Tibial nerve (tissue), 4 donors: ENCODE results near the gene NTM. TPM values are rescaled to one million over a fixed set of nuclear protein-coding genes. Genes with fewer than 3 reads are reported as not detected.
"Not testable (repeated sequence)": the region's sequence is repeated elsewhere in the genome, so short reads cannot be mapped to it uniquely, and the experiment has no call there.

Source experiments
- DNase-seq, 2 donors: peaks; one replicate each; pipeline ENCODE4 v3.0.0-alpha.2; 2019; ENCODE audit warnings: low spot score in 2 of 2
- H3K27ac ChIP-seq, 4 donors: fragments of 200-600 bp; sonication (generic) in 3 of 4; one replicate each; pipeline ENCODE4 v1.5.1; 2017 to 2019; ENCODE audit warnings: mild to moderate bottlenecking in 1 of 4
- H3K27me3 ChIP-seq, 2 donors: fragments of 200-600 bp; sonication (generic) in 1 of 2; one replicate each; pipeline versions ENCODE4 v1.5.1 to v1.6.0; 2017 to 2019
- H3K36me3 ChIP-seq, 3 donors: fragments of 200-600 bp; sonication (generic); one replicate each; pipeline ENCODE4 v1.5.1; 2018 to 2019
- H3K4me1 ChIP-seq, 4 donors: fragments of 200-600 bp; sonication (generic) in 3 of 4; one replicate each; pipeline ENCODE4 v1.5.1; 2017 to 2019
- H3K4me3 ChIP-seq, 4 donors: fragments of 200-600 bp; sonication (generic) in 3 of 4; one replicate each; pipeline ENCODE4 v1.5.1; 2017 to 2019; ENCODE audit warnings: mild to moderate bottlenecking in 1 of 4, moderate library complexity in 1 of 4
- H3K9me3 ChIP-seq, 4 donors: fragments of 200-600 bp; sonication (generic) in 3 of 4; one replicate each; pipeline ENCODE4 v1.5.1; 2017 to 2019
- EP300 ChIP-seq, 2 donors: sonication (generic); formaldehyde crosslinking; IDR thresholded peaks; one replicate each; pipeline ENCODE4 v1.6.1; 2017; ENCODE audit warnings: antibody characterized with exemption in 2 of 2, mild to moderate bottlenecking in 1 of 2
- POLR2A ChIP-seq, 2 donors: fragments of 450-650 bp; IDR thresholded peaks; one replicate each; pipeline ENCODE4 v1.6.1; 2017; ENCODE audit warnings: antibody characterized with exemption in 2 of 2, mild to moderate bottlenecking in 2 of 2, moderate library complexity in 2 of 2
- WGBS, 2 donors: methylation state at CpG; one replicate each; pipeline ENCODE4 v1.1.5; 2018; 5-methylcytosine and 5-hydroxymethylcytosine counted together
- total RNA-seq, 4 donors: library from RNA; depleted of rRNA; stranded (reverse); fragments of >200 nt; gene quantifications; one replicate each; pipeline ENCODE4 v1.1.0, GENCODE V29; 2016
- TF ChIP-seq, protein P1 (sequence below), 5 experiments: fragments of 200-600 bp in 3 of 5; fragments of 450-650 bp in 2 of 5; sonication (generic) in 3 of 5; IDR thresholded peaks; one replicate each; pipeline ENCODE4 v1.5.1; 2016 to 2019; ENCODE audit warnings: antibody characterized with exemption in 5 of 5, mild to moderate bottlenecking in 3 of 5, moderate library complexity in 2 of 5

Gene NTM
- total RNA-seq, 4 donors from 2014 or later: 3.7 to 11.4 (median 10.8) TPM

DNA sequence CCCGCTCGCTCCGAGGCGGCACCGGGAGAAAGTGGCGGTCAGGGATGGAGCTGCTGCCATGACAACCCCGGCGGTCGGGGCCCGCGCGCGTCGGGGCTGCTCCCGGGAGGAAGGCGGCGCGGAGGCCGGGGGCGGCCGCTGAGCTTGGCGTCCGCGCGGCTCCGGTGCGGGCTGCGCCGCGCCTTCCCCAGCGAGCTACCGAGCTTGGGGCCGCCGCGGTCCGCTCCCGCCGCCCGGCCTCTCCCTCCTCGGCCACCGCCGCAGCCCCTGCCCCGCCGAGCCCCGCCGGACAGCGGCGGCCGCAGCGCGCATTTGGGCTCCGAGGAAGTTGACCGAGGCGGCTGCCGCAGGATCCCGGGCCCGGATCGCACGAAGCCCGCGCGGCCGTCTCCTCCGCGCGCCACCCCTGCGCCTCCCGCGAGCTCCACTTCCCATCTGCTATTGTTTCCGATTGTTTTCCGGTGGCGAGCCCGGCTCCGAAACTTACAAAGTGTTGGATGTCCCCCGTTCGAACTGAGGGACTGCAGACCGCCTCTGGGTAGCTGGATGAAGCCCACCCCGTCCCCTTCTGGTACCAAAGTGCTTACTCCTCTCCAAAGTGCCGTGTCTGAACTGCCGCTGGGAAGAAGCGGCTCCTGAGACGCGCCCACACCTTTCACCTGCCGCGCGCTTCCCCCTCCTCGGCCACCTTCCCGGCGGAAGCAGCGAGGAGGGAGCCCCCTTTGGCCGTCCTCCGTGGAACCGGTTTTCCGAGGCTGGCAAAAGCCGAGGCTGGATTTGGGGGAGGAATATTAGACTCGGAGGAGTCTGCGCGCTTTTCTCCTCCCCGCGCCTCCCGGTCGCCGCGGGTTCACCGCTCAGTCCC is 540.3 kb downstream of the NTM start:
- peak overlapping the region; percentile 45 to 63 (median 52) for H3K4me3 ChIP-seq
- DNase-seq: no peak

DNA sequence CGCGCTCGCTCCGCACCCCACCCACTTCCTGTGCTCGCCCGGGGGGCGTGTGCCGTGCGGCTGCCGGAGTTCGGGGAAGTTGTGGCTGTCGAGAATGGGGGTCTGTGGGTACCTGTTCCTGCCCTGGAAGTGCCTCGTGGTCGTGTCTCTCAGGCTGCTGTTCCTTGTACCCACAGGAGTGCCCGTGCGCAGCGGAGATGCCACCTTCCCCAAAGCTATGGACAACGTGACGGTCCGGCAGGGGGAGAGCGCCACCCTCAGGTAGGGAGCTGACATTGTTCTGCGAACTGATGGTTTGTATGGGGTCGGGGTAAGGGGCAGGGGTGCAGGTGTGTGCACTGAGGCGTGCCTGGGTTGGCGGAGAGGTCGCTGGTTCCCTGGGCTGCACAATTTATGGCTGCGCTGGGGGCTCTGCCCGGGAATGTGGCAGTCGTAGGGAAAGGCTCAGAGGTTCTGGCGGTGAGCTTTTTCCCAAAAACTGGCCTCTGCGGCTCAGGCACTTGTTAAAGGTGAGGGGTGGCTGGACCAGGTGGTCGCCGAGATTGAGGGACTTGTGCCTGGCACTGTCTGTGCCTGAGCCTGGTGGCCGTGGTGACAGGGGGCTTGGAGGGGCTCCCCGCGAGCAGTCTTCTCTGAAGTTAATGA is 541.1 kb downstream of the NTM start:
- DNase-seq, H3K9me3 ChIP-seq, H3K36me3 ChIP-seq: not testable (repeated sequence)
- Histone ChIP-seq H3K27ac (peak overlapping the region; percentile 51 to 87 (median 74)), H3K27me3 (peaks cover 0 to 30% of the 10 kb centered on the region in 2 donors), H3K4me3 (peak overlapping the region; percentile 45 to 63 (median 52)), H3K4me1 (peaks cover 0 to 41% (median 0%) of the 10 kb centered on the region in 4 donors)
- TF ChIP-seq, protein P1, sequence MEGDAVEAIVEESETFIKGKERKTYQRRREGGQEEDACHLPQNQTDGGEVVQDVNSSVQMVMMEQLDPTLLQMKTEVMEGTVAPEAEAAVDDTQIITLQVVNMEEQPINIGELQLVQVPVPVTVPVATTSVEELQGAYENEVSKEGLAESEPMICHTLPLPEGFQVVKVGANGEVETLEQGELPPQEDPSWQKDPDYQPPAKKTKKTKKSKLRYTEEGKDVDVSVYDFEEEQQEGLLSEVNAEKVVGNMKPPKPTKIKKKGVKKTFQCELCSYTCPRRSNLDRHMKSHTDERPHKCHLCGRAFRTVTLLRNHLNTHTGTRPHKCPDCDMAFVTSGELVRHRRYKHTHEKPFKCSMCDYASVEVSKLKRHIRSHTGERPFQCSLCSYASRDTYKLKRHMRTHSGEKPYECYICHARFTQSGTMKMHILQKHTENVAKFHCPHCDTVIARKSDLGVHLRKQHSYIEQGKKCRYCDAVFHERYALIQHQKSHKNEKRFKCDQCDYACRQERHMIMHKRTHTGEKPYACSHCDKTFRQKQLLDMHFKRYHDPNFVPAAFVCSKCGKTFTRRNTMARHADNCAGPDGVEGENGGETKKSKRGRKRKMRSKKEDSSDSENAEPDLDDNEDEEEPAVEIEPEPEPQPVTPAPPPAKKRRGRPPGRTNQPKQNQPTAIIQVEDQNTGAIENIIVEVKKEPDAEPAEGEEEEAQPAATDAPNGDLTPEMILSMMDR (IDR thresholded peaks at IDR 0.05): peak in 4 of 5 experiments; percentile 40 to 69 (median 53)
- peak in 1 of 2 donors; percentile 28 for TF ChIP-seq EP300 (IDR thresholded peaks at IDR 0.05)
- WGBS, 2 donors: 14 to 28% methylated on average over 19 to 36 of the region's 36 CpGs

More for the DNA sequence above, 540.3 kb downstream of the NTM start:
- Histone ChIP-seq H3K4me1 (peaks cover 0 to 41% (median 0%) of the 10 kb centered on the region in 4 donors), H3K27ac (peak overlapping the region; percentile 51 to 87 (median 74)), H3K36me3 (no peaks in the 10 kb centered on the region), H3K9me3 (no peaks in the 10 kb centered on the region), H3K27me3 (peaks cover 0 to 30% of the 10 kb centered on the region in 2 donors)
- 1% methylated on average over 35 to 49 of the region's 105 CpGs for WGBS, 2 donors
- no peak for TF ChIP-seq EP300 (IDR thresholded peaks at IDR 0.05)

DNA sequence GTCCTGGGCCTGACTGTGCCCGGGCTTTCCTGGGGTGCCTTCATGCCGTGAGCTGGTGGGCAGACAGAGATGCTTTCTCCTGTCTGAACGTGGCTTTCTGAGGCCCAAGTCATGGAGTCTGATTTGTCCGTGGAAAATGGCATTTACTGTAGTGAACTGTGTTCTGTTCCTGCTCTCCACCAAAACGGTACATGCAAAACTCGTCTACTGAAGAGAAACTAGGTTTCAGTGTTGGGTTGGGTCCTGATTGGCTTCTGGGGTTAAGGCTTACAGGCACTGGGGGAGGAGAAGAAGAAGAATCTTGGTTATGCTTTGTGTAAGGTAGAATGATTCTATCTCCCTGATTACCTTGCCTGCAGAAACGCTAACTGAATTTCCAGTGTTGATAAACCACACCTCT is 541.7 kb downstream of the NTM start:
- WGBS, 2 donors: 46 to 71% methylated on average over 7 of the region's 7 CpGs
- Histone ChIP-seq H3K9me3 (no peaks in the 10 kb centered on the region), H3K4me1 (peaks cover 0 to 38% (median 0%) of the 10 kb centered on the region in 4 donors), H3K27me3 (peaks cover 0 to 30% of the 10 kb centered on the region in 2 donors), H3K4me3 (peak overlapping the region in 1 of 4 donors; percentile 63), H3K36me3 (no peaks in the 10 kb centered on the region), H3K27ac (peak overlapping the region; percentile 48 to 87 (median 58))
- DNase-seq: no peak
- TF ChIP-seq, protein P1 (IDR thresholded peaks at IDR 0.05): no peak
- TF ChIP-seq POLR2A (IDR thresholded peaks at IDR 0.05) (no peak), EP300 (IDR thresholded peaks at IDR 0.05) (no peak)

DNA sequence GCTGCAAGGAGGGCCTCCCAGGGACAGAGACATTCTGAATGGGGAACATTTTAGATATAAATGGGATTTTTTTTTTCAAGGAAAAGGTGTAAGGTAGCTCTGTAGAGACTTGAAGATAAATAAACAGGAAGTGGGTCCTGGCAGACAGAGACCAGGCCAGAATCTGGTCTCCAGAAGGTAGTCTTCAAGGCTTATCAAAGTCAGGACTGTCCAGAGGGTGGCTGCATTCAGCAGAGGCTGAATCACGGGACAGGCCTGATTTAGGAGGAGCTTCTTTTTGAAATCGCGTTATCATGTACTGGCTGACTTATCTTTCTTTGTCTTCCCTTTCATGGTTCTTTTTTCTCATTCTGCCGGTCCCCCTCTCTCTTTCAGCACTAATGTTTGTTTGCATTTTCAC is 542.9 kb downstream of the NTM start:
- Histone ChIP-seq H3K36me3 (peaks cover 0 to under 1% (median 0%) of the 10 kb centered on the region in 3 donors), H3K27ac (peak overlapping the region in 1 of 4 donors; percentile 87), H3K4me1 (peaks cover 0 to 34% (median 0%) of the 10 kb centered on the region in 4 donors), H3K4me3 (no peak overlapping the region), H3K9me3 (no peaks in the 10 kb centered on the region), H3K27me3 (peaks cover 0 to 30% of the 10 kb centered on the region in 2 donors)
- DNase-seq: no peak
- 89 to 93% methylated on average over 4 of the region's 4 CpGs for WGBS, 2 donors
- TF ChIP-seq, protein P1 (IDR thresholded peaks at IDR 0.05): no peak
- TF ChIP-seq EP300 (IDR thresholded peaks at IDR 0.05): no peak
- TF ChIP-seq POLR2A (IDR thresholded peaks at IDR 0.05): no peak

DNA sequence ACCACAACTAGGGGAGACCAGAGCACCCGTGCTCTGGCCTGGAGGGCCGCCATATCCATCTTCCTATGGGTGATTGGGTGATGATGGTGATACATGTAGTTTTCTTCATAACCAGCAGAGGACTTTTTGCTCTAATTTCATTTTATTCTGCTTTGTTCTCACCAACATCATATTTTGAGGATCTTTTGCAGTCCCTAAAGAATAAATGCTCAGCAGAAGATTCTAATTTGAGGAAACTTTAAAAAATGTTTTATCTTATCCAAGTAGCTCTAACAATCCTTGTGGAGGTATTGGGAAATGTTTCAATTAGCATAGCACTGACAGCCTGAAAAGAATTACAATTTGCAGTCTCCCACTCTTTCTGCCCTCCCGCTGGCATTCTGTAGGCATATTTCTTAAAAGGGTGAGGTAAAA is 544.0 kb downstream of the NTM start:
- DNase-seq: no peak
- 65 to 74% methylated on average over 3 of the region's 3 CpGs for WGBS, 2 donors

More for the DNA sequence above, 544.0 kb downstream of the NTM start:
- Histone ChIP-seq H3K4me3 (no peak overlapping the region), H3K27me3 (peaks cover 0 to 21% of the 10 kb centered on the region in 2 donors), H3K9me3 (no peaks in the 10 kb centered on the region), H3K4me1 (peaks cover 0 to 33% (median 0%) of the 10 kb centered on the region in 4 donors), H3K36me3 (peaks cover 0 to 7% (median 0%) of the 10 kb centered on the region in 3 donors), H3K27ac (no peak overlapping the region)
- TF ChIP-seq, protein P1 (IDR thresholded peaks at IDR 0.05): peak in 4 of 5 experiments; percentile 23 to 55 (median 37)
- TF ChIP-seq POLR2A (IDR thresholded peaks at IDR 0.05): no peak
